Dendritic cell treated with granulocyte-macrophage colony-stimulating factor and Interleukin-4, amounts not matched to agents 40 ng/mL and 50 ng/mL, for 4 days (primary cell): Measurements from ENCODE around the gene CMTM4.
A peak's percentile ranks its signal among the peaks of the same experiment; 100 is the strongest.
"Not testable (repeated sequence)": the region's sequence is repeated elsewhere in the genome, so short reads cannot be mapped to it uniquely, and the experiment has no call there.

ENCODE experiments used
- H3K27ac Mint-ChIP-seq: one replicate; pipeline ENCODE4 v1.8.0; 2022; ENCODE audit warnings: mild to moderate bottlenecking, mixed read lengths
- H3K27me3 Mint-ChIP-seq: one replicate; pipeline ENCODE4 v1.8.0; 2022; ENCODE audit warnings: mild to moderate bottlenecking, mixed read lengths
- H3K36me3 Mint-ChIP-seq: one replicate; pipeline ENCODE4 v1.8.0; 2022; ENCODE audit warnings: low read depth, mixed read lengths
- H3K4me1 Mint-ChIP-seq: one replicate; pipeline ENCODE4 v1.8.0; 2022; ENCODE audit warnings: low read depth, mixed read lengths
- H3K4me3 Mint-ChIP-seq: one replicate; pipeline ENCODE4 v1.8.0; 2022; ENCODE audit warnings: mild to moderate bottlenecking, moderate library complexity, mixed read lengths
- H3K9me3 Mint-ChIP-seq: one replicate; pipeline ENCODE4 v1.8.0; 2022; ENCODE audit warnings: mixed read lengths
- intact Hi-C: fragments of 100-400 bp; cut with micrococcal nuclease; formaldehyde crosslinking; loops from one replicate; pipeline ENCODE4 v1.15.0; 2022

The CMTM4 gene

GRCh38 chr16:66603537-66604375 is 92.8 kb downstream of the CMTM4 start:
- Mint-ChIP-seq H3K9me3 (peaks cover 9% of the 10 kb centered on the region), H3K4me3 (peak overlapping the region; percentile 90), H3K27me3 (peaks cover 19% of the 10 kb centered on the region), H3K4me1 (peaks cover 52% of the 10 kb centered on the region), H3K27ac (peak overlapping the region; percentile 88), H3K36me3 (peaks cover 46% of the 10 kb centered on the region)
- intact Hi-C loops = no loop called here

GRCh38 chr16:66601471-66601870 is 95.1 kb downstream of the CMTM4 start:
- intact Hi-C loops = no loop called here
- peaks cover 23% of the 10 kb centered on the region for H3K36me3 Mint-ChIP-seq
- peaks cover 19% of the 10 kb centered on the region for H3K27me3 Mint-ChIP-seq
- no peak overlapping the region for H3K4me3 Mint-ChIP-seq
- H3K9me3 Mint-ChIP-seq = peaks cover 9% of the 10 kb centered on the region
- peak overlapping the region; percentile 62 for H3K27ac Mint-ChIP-seq
- peaks cover 48% of the 10 kb centered on the region for H3K4me1 Mint-ChIP-seq

GRCh38 chr16:66600477-66600876 is 96.1 kb downstream of the CMTM4 start:
- H3K36me3 Mint-ChIP-seq = peaks cover 15% of the 10 kb centered on the region
- peaks cover 19% of the 10 kb centered on the region for H3K27me3 Mint-ChIP-seq
- peaks cover 41% of the 10 kb centered on the region for H3K4me1 Mint-ChIP-seq
- intact Hi-C loops = no loop called here
- no peak overlapping the region for H3K27ac Mint-ChIP-seq
- peaks cover 9% of the 10 kb centered on the region for H3K9me3 Mint-ChIP-seq
- no peak overlapping the region for H3K4me3 Mint-ChIP-seq

- Mint-ChIP-seq H3K27ac (no peak overlapping the region), H3K4me3 (no peak overlapping the region), H3K36me3 (peaks cover 15% of the 10 kb centered on the region), H3K4me1 (peaks cover 47% of the 10 kb centered on the region), H3K9me3 (peaks cover 9% of the 10 kb centered on the region), H3K27me3 (peaks cover 19% of the 10 kb centered on the region)
- intact Hi-C loops = no loop called here
These were observed 96.8 kb downstream of the CMTM4 start for GRCh38 chr16:66599726-66600125.

- Mint-ChIP-seq H3K27ac (no peak overlapping the region), H3K4me1 (peaks cover 43% of the 10 kb centered on the region), H3K27me3 (peaks cover 10% of the 10 kb centered on the region), H3K4me3 (no peak overlapping the region), H3K9me3 (peaks cover 9% of the 10 kb centered on the region), H3K36me3 (peaks cover 8% of the 10 kb centered on the region)
- intact Hi-C loops = no loop called here
These were observed 98.4 kb downstream of the CMTM4 start for GRCh38 chr16:66598111-66598510.

- peaks cover 9% of the 10 kb centered on the region for H3K9me3 Mint-ChIP-seq
- intact Hi-C loops = no loop called here
- peaks cover 34% of the 10 kb centered on the region for H3K4me1 Mint-ChIP-seq
- H3K27ac Mint-ChIP-seq = peak overlapping the region; percentile 44
- H3K27me3 Mint-ChIP-seq = peaks cover 10% of the 10 kb centered on the region
- peaks cover 8% of the 10 kb centered on the region for H3K36me3 Mint-ChIP-seq
- H3K4me3 Mint-ChIP-seq = no peak overlapping the region
These were observed 99.3 kb downstream of the CMTM4 start for GRCh38 chr16:66596986-66597848.

DNA sequence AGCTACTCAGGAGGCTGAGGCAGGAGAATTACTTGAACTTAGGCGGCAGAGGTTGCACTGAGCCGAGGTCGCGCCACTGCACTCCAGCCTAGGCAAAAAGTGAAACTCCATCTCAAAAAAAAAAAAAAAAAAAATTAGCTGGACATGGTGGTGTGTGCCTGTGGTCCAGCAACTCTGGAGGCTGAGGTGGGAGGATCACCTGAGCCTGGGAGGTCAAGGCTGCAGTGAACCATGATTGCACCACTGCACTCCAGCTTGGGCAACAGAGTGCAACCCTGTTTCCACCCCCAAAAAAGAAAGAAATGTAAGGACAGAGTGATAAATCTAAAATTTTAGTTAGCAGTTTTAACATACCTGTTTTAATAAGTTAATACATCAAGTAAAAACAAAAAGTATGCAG is 100.0 kb downstream of the CMTM4 start:
- H3K9me3 Mint-ChIP-seq, H3K4me3 Mint-ChIP-seq, H3K36me3 Mint-ChIP-seq, intact Hi-C loops: not testable (repeated sequence)
- Mint-ChIP-seq H3K4me1 (peaks cover 33% of the 10 kb centered on the region), H3K27ac (peak overlapping the region; percentile 44), H3K27me3 (peaks cover 10% of the 10 kb centered on the region)

DNA sequence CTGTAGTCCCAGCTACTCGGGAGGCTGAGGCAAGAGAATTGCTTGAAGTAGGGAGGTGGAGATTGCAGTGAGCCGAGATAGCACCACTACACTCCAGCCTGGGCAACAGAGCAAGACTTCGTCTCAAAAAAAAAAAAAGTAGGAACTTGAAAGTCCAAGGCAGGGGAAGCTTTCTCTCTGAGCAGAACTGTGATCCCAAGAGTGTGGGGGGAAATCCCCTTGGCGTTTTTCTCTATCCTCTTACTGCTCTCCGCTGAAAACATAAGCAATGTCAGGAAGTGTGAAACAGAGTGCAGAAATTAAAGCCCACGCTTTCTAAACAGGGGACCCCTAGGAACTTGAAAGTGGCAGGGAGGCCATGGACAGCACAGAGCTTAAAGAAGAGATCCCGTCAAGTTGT is 101.8 kb downstream of the CMTM4 start:
- no peaks in the 10 kb centered on the region for H3K36me3 Mint-ChIP-seq
- intact Hi-C loops = no loop called here
- peak overlapping the region; percentile 15 for H3K27ac Mint-ChIP-seq
- peaks cover 40% of the 10 kb centered on the region for H3K4me1 Mint-ChIP-seq
- no peak overlapping the region for H3K4me3 Mint-ChIP-seq
- H3K27me3 Mint-ChIP-seq = peaks cover 6% of the 10 kb centered on the region
- H3K9me3 Mint-ChIP-seq = no peaks in the 10 kb centered on the region

GRCh38 chr16:66592814-66593213 is 103.7 kb downstream of the CMTM4 start:
- Mint-ChIP-seq H3K9me3 (no peaks in the 10 kb centered on the region), H3K27ac (no peak overlapping the region), H3K4me3 (no peak overlapping the region), H3K36me3 (no peaks in the 10 kb centered on the region), H3K4me1 (peaks cover 50% of the 10 kb centered on the region), H3K27me3 (peaks cover 3% of the 10 kb centered on the region)
- intact Hi-C loops = no loop called here

DNA sequence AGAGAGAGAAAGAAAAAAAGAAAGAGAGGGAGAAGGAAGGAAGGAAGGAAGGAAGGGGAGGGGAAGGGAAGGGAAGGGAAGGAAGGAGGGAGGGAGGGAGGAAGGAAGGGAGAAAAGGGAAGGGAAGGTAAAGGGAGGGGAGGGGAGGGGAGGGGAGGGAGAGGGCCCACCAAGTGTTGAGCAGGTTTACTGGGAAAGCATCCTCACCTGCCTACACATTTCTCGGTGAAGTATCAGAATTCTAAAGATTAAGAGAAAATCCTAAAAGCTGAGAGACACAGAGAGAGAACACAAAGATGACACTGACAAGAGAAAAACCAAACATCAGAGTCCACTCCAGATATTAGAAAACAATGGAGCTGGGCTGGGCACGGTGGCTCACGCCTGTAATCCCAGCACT is 104.3 kb downstream of the CMTM4 start:
- Mint-ChIP-seq H3K4me3 (no peak overlapping the region), H3K4me1 (peaks cover 51% of the 10 kb centered on the region), H3K9me3 (no peaks in the 10 kb centered on the region), H3K27me3 (peaks cover 7% of the 10 kb centered on the region), H3K36me3 (no peaks in the 10 kb centered on the region), H3K27ac (peak overlapping the region; percentile 20)
- intact Hi-C loops = no loop called here

- intact Hi-C loops = no loop called here
- Mint-ChIP-seq H3K4me3 (no peak overlapping the region), H3K27ac (no peak overlapping the region), H3K27me3 (peaks cover 7% of the 10 kb centered on the region), H3K9me3 (no peaks in the 10 kb centered on the region), H3K4me1 (peaks cover 54% of the 10 kb centered on the region), H3K36me3 (no peaks in the 10 kb centered on the region)
These were observed 105.5 kb downstream of the CMTM4 start for GRCh38 chr16:66591018-66591417.

DNA sequence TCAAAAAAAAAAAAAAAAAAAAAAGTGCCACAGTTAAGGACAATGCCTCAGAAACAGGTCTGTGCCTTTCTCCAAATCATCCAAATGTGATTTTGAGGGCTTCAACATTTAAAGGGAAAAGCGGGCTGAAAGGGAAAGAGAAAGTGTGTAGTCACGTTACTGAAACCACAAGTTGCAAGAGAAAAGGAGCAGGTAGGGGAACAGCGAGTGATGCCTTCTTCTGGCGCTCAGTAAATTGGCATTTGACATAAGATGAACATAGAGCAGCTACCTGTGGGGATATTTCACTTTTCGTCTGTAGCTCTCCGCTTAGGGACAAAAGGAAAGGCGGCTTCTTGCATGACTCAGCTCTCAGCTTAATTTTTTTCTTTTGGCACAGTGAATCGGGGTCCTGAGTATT is 106.2 kb downstream of the CMTM4 start:
- Mint-ChIP-seq H3K27ac (no peak overlapping the region), H3K9me3 (no peaks in the 10 kb centered on the region), H3K4me3 (peak overlapping the region; percentile 59), H3K36me3 (no peaks in the 10 kb centered on the region), H3K27me3 (peaks cover 7% of the 10 kb centered on the region), H3K4me1 (peaks cover 61% of the 10 kb centered on the region)
- intact Hi-C loops = no loop called here

DNA sequence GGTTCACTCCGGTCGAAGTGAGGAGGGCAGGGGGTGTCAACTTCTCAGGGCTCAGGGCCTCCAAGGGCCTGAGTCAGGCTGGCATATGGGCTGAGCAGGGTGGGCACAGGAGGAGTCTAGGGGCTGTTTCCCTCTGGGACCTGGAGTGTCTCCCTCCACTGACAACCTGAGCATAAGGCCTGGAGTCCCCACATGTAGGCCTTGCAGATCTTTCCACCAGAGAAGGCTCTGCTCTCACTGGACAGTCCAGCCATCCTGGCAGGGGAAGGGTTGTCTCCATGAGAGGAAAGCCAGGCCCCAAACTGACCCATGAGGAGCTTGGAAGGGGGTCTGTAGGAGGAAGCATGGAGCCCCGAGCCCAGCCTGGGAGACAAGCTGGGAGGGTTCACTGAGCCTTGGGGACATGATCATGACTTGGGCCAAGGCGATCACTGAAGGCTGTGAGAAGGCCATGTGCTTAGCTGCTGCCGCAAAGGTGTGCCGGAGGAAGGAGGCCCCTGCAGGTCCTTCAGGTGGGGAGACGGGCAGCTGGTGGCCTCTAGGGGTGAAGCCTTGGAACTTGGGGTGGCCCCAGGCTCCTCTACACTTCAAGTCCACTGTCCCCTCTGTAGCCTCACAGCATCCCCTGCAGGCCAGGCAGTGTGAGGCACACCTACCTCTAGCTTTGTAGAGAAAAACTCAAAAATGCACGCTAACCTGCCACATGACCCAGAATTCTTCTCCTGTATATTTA is 107.4 kb downstream of the CMTM4 start:
- intact Hi-C loops = loop anchor here (1.0 to 5.0 kb wide), 3 partner anchors 72 to 186 kb away; no protein-coding TSS in a partner anchor
- Mint-ChIP-seq H3K36me3 (no peaks in the 10 kb centered on the region), H3K27me3 (peaks cover 7% of the 10 kb centered on the region), H3K4me1 (peaks cover 57% of the 10 kb centered on the region), H3K27ac (no peak overlapping the region), H3K9me3 (no peaks in the 10 kb centered on the region), H3K4me3 (no peak overlapping the region)
